ENCODE results near the gene ITSN1.
"Not testable (repeated sequence)": the region's sequence is repeated elsewhere in the genome, so short reads cannot be mapped to it uniquely, and the experiment has no call there.

ITSN1 gene

GRCh38 chr21:33897739-33898138, 255.4 kb downstream of the ITSN1 start:
- Histone ChIP-seq H3K27ac (no peak overlapping the region), H3K4me3 (no peak overlapping the region)

DNA sequence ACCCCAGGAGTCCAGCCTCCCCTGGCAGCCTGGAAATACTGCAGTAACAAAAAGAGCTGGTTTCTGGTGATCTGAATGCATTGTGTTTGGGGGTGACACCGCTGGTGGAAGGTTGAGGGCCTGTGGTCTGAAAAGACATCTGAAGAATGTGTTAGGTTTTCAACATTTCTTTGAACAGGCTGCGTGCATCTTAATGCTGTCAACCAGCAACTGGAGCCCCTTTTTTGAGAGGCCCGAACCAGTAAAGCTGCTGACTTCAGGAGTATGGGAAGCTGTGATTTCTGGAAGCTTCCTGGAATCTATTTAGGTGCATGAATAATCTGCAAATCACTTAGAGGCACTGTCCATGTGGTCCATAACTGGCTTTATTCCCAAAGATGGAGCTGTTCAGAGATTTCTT, 256.3 kb downstream of the ITSN1 start:
- no peak overlapping the region for H3K27ac ChIP-seq

GRCh38 chr21:33899199-33899598, 256.9 kb downstream of the ITSN1 start:
- H3K27ac ChIP-seq = no peak overlapping the region
- no peak overlapping the region for H3K4me3 ChIP-seq

More for the DNA sequence above, 256.3 kb downstream of the ITSN1 start:
- H3K4me3 ChIP-seq = no peak overlapping the region

- Histone ChIP-seq H3K4me3 (no peak overlapping the region), H3K27ac (no peak overlapping the region)
These were observed 259.3 kb downstream of the ITSN1 start for GRCh38 chr21:33901412-33902288.

DNA sequence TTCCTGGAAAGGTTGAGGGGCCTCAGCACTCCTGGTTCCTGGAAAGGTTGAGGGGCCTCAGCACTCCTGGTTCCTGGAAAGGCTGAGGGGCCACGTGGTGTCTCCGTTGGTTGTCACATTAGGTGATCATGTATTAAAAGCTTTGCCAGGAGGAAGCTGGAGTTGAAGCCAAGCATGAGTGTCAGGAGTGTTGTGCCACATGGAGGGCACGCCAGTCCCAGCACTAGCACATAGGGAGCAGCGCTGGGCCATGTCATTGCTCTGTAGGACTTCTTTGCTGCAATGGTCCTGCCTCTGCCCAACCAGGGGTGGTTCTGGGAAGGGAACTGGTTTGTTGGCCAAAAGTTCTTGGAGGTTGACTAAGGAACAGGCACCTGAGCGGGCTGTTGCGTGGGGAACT, 260.0 kb downstream of the ITSN1 start:
- Histone ChIP-seq H3K4me3 (no peak overlapping the region), H3K27ac (no peak overlapping the region)

DNA sequence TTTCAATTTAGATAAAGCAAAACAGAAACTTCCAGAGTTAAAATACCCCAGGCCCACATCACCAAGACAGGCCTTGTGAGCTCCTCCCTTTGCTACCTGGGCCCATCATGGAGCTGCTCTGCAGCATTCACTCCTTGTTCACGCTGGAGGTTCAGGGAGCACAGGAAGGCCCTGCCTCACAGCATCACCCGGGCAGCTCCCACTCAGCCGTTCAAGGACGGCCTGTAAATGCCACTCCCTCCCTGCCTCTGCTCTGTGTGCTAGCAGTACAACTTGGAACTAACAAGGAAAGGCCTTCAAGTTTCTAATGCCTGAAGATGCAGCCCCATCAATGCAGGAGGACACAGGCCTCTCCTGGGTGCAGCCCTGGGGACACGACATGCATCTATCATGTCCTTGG, 261.7 kb downstream of the ITSN1 start:
- Histone ChIP-seq H3K27ac (no peak overlapping the region), H3K4me3 (no peak overlapping the region)

DNA sequence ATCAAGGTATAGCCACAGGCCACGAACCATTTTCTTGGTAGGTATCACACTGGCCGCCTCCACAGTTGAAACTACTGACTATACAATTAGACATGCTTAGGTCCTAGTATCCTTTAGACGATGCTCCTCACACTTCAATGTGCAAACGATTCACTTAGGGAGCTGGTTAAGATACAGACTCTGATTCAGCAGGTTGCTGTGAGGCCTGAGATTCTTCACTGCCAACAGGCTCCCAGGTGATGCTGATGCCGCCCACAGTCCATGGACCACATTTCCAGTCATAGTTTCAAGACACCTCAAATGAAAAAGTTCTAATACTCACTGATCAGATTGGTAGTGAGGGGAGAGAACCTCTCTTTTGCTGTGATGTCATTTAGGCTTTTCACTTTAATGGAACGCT, 266.5 kb downstream of the ITSN1 start:
- H3K27ac ChIP-seq = no peak overlapping the region
- H3K4me3 ChIP-seq = no peak overlapping the region

DNA sequence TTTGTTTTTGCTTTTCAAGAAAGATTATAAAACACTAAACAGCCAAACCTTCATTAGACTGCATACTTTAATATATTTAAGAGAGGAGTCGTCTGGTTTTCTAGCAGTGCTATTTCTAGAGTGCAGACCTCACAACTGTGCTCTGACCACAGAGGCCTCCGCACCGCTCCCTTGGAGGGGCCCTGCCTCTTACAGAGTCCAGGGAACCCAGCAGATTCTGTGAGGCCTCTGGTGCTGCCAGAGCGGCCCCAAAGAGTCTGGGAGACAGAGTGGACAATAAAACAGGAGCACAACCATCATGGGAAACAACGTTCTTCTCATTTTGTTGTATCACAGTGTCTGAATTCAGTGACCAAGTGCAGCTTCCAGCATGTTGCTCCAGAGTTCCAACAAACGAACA, 267.5 kb downstream of the ITSN1 start:
- H3K27ac ChIP-seq = no peak overlapping the region

DNA sequence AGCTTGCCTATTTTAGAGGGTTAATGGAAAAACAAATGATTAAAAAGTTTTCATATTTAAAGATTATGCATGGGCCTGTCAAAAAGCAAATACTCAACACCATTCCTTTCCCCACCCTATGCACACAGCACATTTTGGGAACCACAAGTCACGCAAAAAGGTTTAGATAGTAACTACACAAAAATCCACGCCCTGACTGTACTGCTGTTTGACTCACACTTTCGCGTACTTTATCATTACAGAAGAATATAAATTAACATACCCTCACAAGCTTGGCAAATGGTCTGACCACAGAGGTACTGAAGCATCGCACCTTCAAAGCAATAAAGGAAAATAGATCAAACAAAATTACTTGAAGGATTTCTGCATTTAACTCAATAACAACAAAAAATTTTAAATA, 271.9 kb downstream of the ITSN1 start:
- Histone ChIP-seq H3K4me3 (peak overlapping the region in 2 of 7 experiments; percentile 79 to 90), H3K27ac (no peak overlapping the region)

More for the DNA sequence above, 267.5 kb downstream of the ITSN1 start:
- H3K4me3 ChIP-seq = no peak overlapping the region

- Histone ChIP-seq H3K4me3 (peak within 1 kb of the TSS; percentile 79 to 98 (median 84)), H3K27ac (peak within 1 kb of the TSS; percentile 76 to 97 (median 90))
These were observed 273.3 kb downstream of the ITSN1 start, which contains the start of gene ATP5PO for GRCh38 chr21:33915368-33916199. Gene ATP5PO, minus strand, starts transcription at chr21:33915804. Its CDS starts 41 bp downstream, at chr21:33915763.

- H3K27ac ChIP-seq = peak overlapping the region in 13 of 21 experiments; percentile 60 to 97 (median 91)
- H3K4me3 ChIP-seq = peak overlapping the region; percentile 79 to 98 (median 84)
These were observed 273.9 kb downstream of the ITSN1 start for GRCh38 chr21:33916200-33916567.

- Histone ChIP-seq H3K4me3 (no peak overlapping the region), H3K27ac (no peak overlapping the region)
These were observed 275.1 kb downstream of the ITSN1 start for GRCh38 chr21:33917421-33917820.

DNA sequence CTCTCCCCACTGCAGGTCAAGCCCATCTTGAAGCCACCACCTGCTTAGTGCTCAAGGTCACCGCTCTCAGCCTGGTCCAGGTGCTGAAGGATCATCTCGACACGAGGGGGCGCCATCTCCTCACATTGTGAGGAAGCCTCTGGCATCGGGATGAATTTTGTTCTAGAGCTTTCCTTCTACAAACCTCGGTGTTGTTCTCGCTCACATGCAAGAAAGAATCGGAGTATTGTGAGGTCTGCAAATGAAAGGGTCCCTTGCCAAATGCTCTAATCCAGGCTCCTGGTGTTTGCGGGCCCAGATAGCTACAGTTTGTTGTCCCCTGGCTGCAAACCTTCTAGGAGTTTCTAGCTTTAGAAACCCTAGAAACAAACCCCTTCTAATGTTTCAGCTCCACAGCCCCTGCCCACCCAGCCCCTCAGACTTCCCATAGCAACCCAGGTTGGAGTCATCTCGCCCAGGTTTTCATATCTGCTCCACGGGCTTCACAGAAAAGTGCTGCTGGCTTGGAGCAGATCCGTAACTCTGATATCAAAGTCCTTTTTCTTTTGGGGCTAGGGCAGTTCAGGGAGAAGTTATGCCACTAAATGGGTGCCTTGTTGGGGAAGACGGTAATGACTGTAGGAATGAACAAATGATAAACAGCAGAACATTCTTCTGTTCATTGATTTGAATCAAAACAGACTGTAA, 281.9 kb downstream of the ITSN1 start:
- Histone ChIP-seq H3K4me3 (no peak overlapping the region), H3K27ac (peak overlapping the region in 5 of 21 experiments; percentile 3 to 67 (median 50))

DNA sequence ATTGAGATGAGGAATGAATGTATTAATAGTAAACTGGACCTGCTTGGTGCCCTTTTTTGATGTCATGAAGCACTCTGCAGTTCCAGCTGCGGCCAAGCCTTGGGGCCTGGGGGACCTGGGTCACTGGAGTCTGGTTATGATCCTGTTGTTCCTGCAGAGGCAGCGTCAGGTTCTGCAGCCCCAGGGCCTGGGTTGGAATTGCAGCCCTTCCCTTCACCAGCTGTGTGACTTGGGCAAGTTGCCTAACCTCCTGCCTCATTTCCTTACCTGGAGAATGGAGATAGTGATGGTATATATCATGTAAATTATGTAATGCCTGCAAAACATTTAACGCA, 282.4 kb downstream of the ITSN1 start:
- H3K27ac ChIP-seq = peak overlapping the region in 3 of 21 experiments; percentile 3 to 50 (median 43)

DNA sequence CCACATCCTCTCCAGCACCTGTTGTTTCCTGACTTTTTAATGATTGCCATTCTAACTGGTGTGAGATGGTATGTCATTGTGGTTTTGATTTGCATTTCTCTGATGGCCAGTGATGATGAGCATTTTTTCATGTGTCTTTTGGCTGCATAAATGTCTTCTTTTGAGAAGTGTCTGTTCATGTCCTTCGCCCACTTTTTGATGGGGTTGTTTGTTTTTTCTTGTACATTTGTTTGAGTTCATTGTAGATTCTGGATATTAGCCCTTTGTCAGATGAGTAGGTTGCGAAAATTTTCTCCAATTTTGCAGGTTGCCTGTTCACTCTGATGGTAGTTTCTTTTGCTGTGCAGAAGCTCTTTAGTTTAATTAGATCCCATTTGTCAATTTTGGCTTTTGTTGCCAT, 283.9 kb downstream of the ITSN1 start:
- H3K27ac ChIP-seq, H3K4me3 ChIP-seq: not testable (repeated sequence)

More for the DNA sequence above, 282.4 kb downstream of the ITSN1 start:
- H3K4me3 ChIP-seq = no peak overlapping the region

- Histone ChIP-seq H3K4me3 (peak overlapping the region; percentile 28 to 52 (median 36)), H3K27ac (peak overlapping the region in 20 of 21 experiments; percentile 39 to 96 (median 79))
These were observed 288.9 kb downstream of the ITSN1 start for GRCh38 chr21:33931052-33931798.

DNA sequence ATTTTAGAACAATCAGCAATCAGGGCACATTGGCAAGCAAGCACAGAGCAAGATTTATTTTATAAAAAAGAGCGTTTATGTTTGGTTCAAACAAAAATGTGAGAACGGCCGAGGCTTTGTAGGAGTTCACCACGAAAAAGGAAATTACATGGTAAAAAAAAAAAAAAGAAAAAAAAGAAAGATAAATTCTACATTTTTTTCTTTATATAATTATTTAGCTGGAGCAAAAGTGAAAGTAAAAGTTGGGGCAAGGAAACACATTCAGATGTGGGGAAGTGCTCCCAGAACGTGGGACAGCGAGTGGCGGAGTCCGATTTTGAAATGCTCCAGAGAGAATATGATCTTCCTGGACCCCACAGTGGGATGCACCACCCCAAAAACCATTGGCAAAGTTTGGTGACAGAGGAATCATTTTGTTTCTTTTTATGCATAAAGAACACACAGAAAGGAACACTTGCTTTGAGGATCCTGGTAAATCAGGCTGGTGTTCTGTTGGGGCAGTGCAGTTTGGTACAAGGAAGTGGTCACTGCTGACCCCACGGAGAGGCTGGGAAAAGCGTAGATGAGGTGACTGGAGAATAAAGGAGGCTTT, 289.6 kb downstream of the ITSN1 start:
- Histone ChIP-seq H3K27ac (peak overlapping the region in 20 of 21 experiments; percentile 39 to 96 (median 79)), H3K4me3 (peak overlapping the region; percentile 28 to 52 (median 36))

- peak overlapping the region in 6 of 7 experiments; percentile 28 to 52 (median 35) for H3K4me3 ChIP-seq
These were observed 290.4 kb downstream of the ITSN1 start for GRCh38 chr21:33932731-33933130.

More at GRCh38 chr21:33932731-33933130, 290.4 kb downstream of the ITSN1 start:
- peak overlapping the region in 16 of 21 experiments; percentile 39 to 96 (median 82) for H3K27ac ChIP-seq

All from skin epidermis (tissue), 12 donors.